A549 (cell line): ENCODE results near the gene TPD52L1. TPM values are rescaled to one million over a fixed set of nuclear protein-coding genes. Genes with fewer than 3 reads are reported as not detected.

Source experiments
- BCL3 ChIP-seq: fragments of >200 bp; sonication (Bioruptor Twin); formaldehyde crosslinking; IDR thresholded peaks from 3 replicates; pipeline ENCODE4 v1.6.1; 2016
- BHLHE40 ChIP-seq: IDR thresholded peaks from 2 replicates; pipeline ENCODE4 v1.6.1; 2012; ENCODE audit warnings: low read depth, low read length, inconsistent platforms
- CBX2 ChIP-seq: fragments of 200-600 bp; sonication (generic); IDR thresholded peaks from 2 replicates; pipeline ENCODE4 v1.6.1; 2016; ENCODE audit warnings: low read depth, mild to moderate bottlenecking, borderline replicate concordance
- CEBPB ChIP-seq, 2 experiments: fragments of >200 bp in 1 of 2; sonication (Bioruptor Twin) in 1 of 2; formaldehyde crosslinking in 1 of 2; IDR thresholded peaks; 2 replicates each; pipeline ENCODE4 v1.6.1; 2012 to 2016
- E2F6 ChIP-seq: IDR thresholded peaks from 2 replicates; pipeline ENCODE4 v1.6.1; 2012; ENCODE audit warnings: low read depth, borderline replicate concordance
- EHF ChIP-seq: fragments of 250-450 bp; sonication (Bioruptor Pico); IDR thresholded peaks from 2 replicates; pipeline ENCODE4 v1.5.0; 2020; ENCODE audit warnings: mild to moderate bottlenecking
- ELK1 ChIP-seq: fragments of 150-350 bp; IDR thresholded peaks from 2 replicates; pipeline ENCODE4 v1.6.1; 2014; ENCODE audit warnings: low read depth, mild to moderate bottlenecking, low read length
- EP300 ChIP-seq, 2 experiments: fragments of >200 bp; sonication (Bioruptor Twin); formaldehyde crosslinking; IDR thresholded peaks; 2 replicates in 1 of 2; 3 replicates in 1 of 2; pipeline ENCODE4 v1.6.1; 2016 to 2017
- ESRRA ChIP-seq: fragments of 150-350 bp; IDR thresholded peaks from 2 replicates; pipeline ENCODE4 v1.6.1; 2014; ENCODE audit warnings: mild to moderate bottlenecking, low read length, borderline replicate concordance
- FOSB ChIP-seq: fragments of 250-450 bp; sonication (Bioruptor Pico); IDR thresholded peaks from 2 replicates; pipeline ENCODE4 v1.5.0; 2020; ENCODE audit warnings: mild to moderate bottlenecking, moderate library complexity
- FOSL2 ChIP-seq, 2 experiments: fragments of 450-650 bp in 1 of 2; fragments of >200 bp in 1 of 2; sonication (Bioruptor Twin) in 1 of 2; formaldehyde crosslinking; IDR thresholded peaks; 2 replicates each; pipeline versions ENCODE4 v1.5.0 to v1.6.1; 2016 to 2020; ENCODE audit warnings: mild to moderate bottlenecking in 1 of 2, moderate library complexity in 1 of 2
- FOXS1 ChIP-seq: fragments of 250-450 bp; sonication (Bioruptor Pico); IDR thresholded peaks from 2 replicates; pipeline ENCODE4 v1.5.0; 2020; ENCODE audit warnings: mild to moderate bottlenecking, moderate library complexity
- HDAC2 ChIP-seq: fragments of 200-600 bp; sonication (generic); IDR thresholded peaks from 2 replicates; pipeline ENCODE4 v1.6.1; 2016
- HES2 ChIP-seq: fragments of >200 bp; sonication (Bioruptor Twin); formaldehyde crosslinking; IDR thresholded peaks from 2 replicates; pipeline ENCODE4 v1.6.1; 2016
- HEYL ChIP-seq: fragments of 250-450 bp; sonication (Bioruptor Pico); IDR thresholded peaks from 2 replicates; pipeline ENCODE4 v1.8.0; 2021; ENCODE audit warnings: mild to moderate bottlenecking, moderate library complexity
- HOXB13 ChIP-seq: fragments of 250-450 bp; sonication (Bioruptor Pico); IDR thresholded peaks from 2 replicates; pipeline ENCODE4 v1.5.0; 2020; ENCODE audit warnings: low read depth, mild to moderate bottlenecking, moderate library complexity
- JUN ChIP-seq, 2 experiments: fragments of >200 bp; sonication (Bioruptor Twin); formaldehyde crosslinking; IDR thresholded peaks; 2 replicates in 1 of 2; 3 replicates in 1 of 2; pipeline ENCODE4 v1.6.1; 2016 to 2017
- KDM5A ChIP-seq: fragments of 200-600 bp; sonication (generic); IDR thresholded peaks from 2 replicates; pipeline ENCODE4 v1.6.1; 2016; ENCODE audit warnings: antibody characterized with exemption, mild to moderate bottlenecking
- MAX ChIP-seq: IDR thresholded peaks from 2 replicates; pipeline ENCODE4 v1.6.1; 2012
- MAZ ChIP-seq: fragments of 150-350 bp; IDR thresholded peaks from 2 replicates; pipeline ENCODE4 v1.6.1; 2014; ENCODE audit warnings: antibody characterized with exemption, low read depth, low read length, borderline replicate concordance
- MYC ChIP-seq: IDR thresholded peaks from 2 replicates; pipeline ENCODE4 v1.6.1; 2012; ENCODE audit warnings: mild to moderate bottlenecking, inconsistent platforms, low read length, improper control_type of control experiment, borderline replicate concordance
- NFE2L2 ChIP-seq: fragments of 150-350 bp; conservative IDR thresholded peaks from 2 replicates; pipeline ENCODE4 v1.6.1; 2014; ENCODE audit warnings: low read length
- NPAS2 ChIP-seq: fragments of 250-450 bp; sonication (Bioruptor Pico); IDR thresholded peaks from 2 replicates; pipeline ENCODE4 v1.8.0; 2022; ENCODE audit warnings: mild to moderate bottlenecking, moderate library complexity, borderline replicate concordance
- NR3C1 ChIP-seq: fragments of >200 bp; sonication (Bioruptor Twin); formaldehyde crosslinking; IDR thresholded peaks from 3 replicates; pipeline ENCODE4 v1.6.1; 2017
- POLR2A ChIP-seq: IDR thresholded peaks from 2 replicates; pipeline ENCODE4 v1.6.1; 2012; ENCODE audit warnings: mild to moderate bottlenecking, low read length
- POLR2AphosphoS2 ChIP-seq: conservative IDR thresholded peaks from 2 replicates; pipeline ENCODE4 v1.6.1; 2012; ENCODE audit warnings: low read length, improper control_type of control experiment, inconsistent platforms
- RAD21 ChIP-seq, 2 experiments: fragments of >200 bp in 1 of 2; sonication (Bioruptor Twin) in 1 of 2; formaldehyde crosslinking in 1 of 2; IDR thresholded peaks in 1 of 2; conservative IDR thresholded peaks in 1 of 2; 2 replicates in 1 of 2; 3 replicates in 1 of 2; pipeline ENCODE4 v1.6.1; 2012 to 2018; ENCODE audit warnings: inconsistent platforms in 1 of 2
- RARB ChIP-seq: fragments of 250-450 bp; sonication (Bioruptor Pico); IDR thresholded peaks from 2 replicates; pipeline ENCODE4 v1.8.0; 2021; ENCODE audit warnings: mild to moderate bottlenecking, moderate library complexity
- RCOR1 ChIP-seq: fragments of 150-350 bp; IDR thresholded peaks from 2 replicates; pipeline ENCODE4 v1.6.1; 2014; ENCODE audit warnings: antibody characterized with exemption, low read length, low read depth
- REST ChIP-seq: fragments of 200-600 bp; sonication (generic); IDR thresholded peaks from 2 replicates; pipeline ENCODE4 v1.6.1; 2016; ENCODE audit warnings: antibody characterized with exemption, mild to moderate bottlenecking, moderate library complexity
- RNF2 ChIP-seq: fragments of 200-600 bp; sonication (generic); IDR thresholded peaks from 2 replicates; pipeline ENCODE4 v1.6.1; 2016; ENCODE audit warnings: low read depth, mild to moderate bottlenecking, antibody characterized with exemption, moderate library complexity, borderline replicate concordance
- SREBF2 ChIP-seq: fragments of 450-650 bp; IDR thresholded peaks from 2 replicates; pipeline ENCODE4 v1.6.1; 2014; ENCODE audit warnings: mild to moderate bottlenecking, moderate library complexity
- TFCP2L1 ChIP-seq: fragments of 250-450 bp; sonication (Bioruptor Pico); IDR thresholded peaks from 2 replicates; pipeline ENCODE4 v1.5.0; 2021; ENCODE audit warnings: mild to moderate bottlenecking
- USF2 ChIP-seq: fragments of 450-650 bp; IDR thresholded peaks from 2 replicates; pipeline ENCODE4 v1.6.1; 2014; ENCODE audit warnings: antibody characterized with exemption
- ZC3H11A ChIP-seq: fragments of 450-650 bp; IDR thresholded peaks from 2 replicates; pipeline ENCODE4 v1.6.1; 2014; ENCODE audit warnings: antibody characterized with exemption, mild to moderate bottlenecking
- ZNF302 ChIP-seq: fragments of 250-450 bp; sonication (Bioruptor Pico); IDR thresholded peaks from 2 replicates; pipeline ENCODE4 v1.9.0; 2021; ENCODE audit warnings: inconsistent platforms, mild to moderate bottlenecking, moderate library complexity
- polyA plus RNA-seq, 4 experiments: library from polyadenylated mRNA; depleted of rRNA in 3 of 4; stranded (reverse); fragments of >200 nt; fragmentation: RNase III in 1 of 4; extraction: RNeasy Plus Mini Kit Qiagen cat#74134 plus additional on column Dnase treatment in 1 of 4; gene quantifications; 2 replicates in 3 of 4; 3 replicates in 1 of 4; pipeline ENCODE4 v1.2.3, GENCODE V29; 2011 to 2017

Gene TPD52L1
- polyA plus RNA-seq, 2 of the 4 experiments (the other 2 are of a cell fraction): 90.1 to 144 TPM

- TF ChIP-seq ZNF302 (CRISPR knock-in tag) (no peak), REST (no peak), FOXS1 (CRISPR knock-in tag) (no peak), RCOR1 (no peak), HEYL (no peak), EP300 (IDR thresholded peaks at IDR 0.05) (peak; percentile 54 to 56; a peak in 3 of 5 replicates), FOSL2 (IDR thresholded peaks at IDR 0.05) (peak; percentile 55; the same call in 1 of the 2 replicates), FOSL2 (CRISPR knock-in tag; IDR thresholded peaks at IDR 0.05) (peak; percentile 66; the same call in 1 of the 2 replicates), USF2 (no peak), TFCP2L1 (no peak), NR3C1 (no peak), RAD21 (conservative IDR thresholded peaks at IDR 0.05 in 1 of 2, IDR thresholded peaks at IDR 0.05 in 1 of 2) (no peak), HES2 (0 out of 2 replicates have a peak, but pooled peaks have one; percentile 34), BHLHE40 (no peak), MYC (no peak), MAZ (no peak), RARB (CRISPR knock-in tag) (no peak), POLR2A (no peak), EHF (CRISPR knock-in tag) (no peak), E2F6 (no peak), HOXB13 (peak; percentile 27; the same call in 1 of the 2 replicates), SREBF2 (no peak), KDM5A (no peak), CBX2 (no peak), POLR2AphosphoS2 (no peak), MAX (peak; percentile 69), ZC3H11A (no peak), ESRRA (no peak), HDAC2 (no peak), ELK1 (no peak), NFE2L2 (peak; percentile 99), JUN (IDR thresholded peaks at IDR 0.05) (peak in 1 of 2 experiments; percentile 56; a peak in 2 of 5 replicates), CEBPB (IDR thresholded peaks at IDR 0.05) (peak; percentile 89 to 96), RNF2 (no peak), NPAS2 (CRISPR knock-in tag) (no peak), FOSB (CRISPR knock-in tag) (no peak), BCL3 (peak; percentile 39; the same call in 1 of the 3 replicates)
Measured at GRCh38 chr6:125201961-125202729, 48.6 kb downstream of the TPD52L1 start (continued).
